Stimulated activated naive CD4-positive, alpha-beta T cell (primary cell): ENCODE measurements around the gene SBNO2.

Experiments
- DNase-seq, 6 experiments: peaks; one replicate each; lab custom pipeline; 2025; lab: John Stamatoyannopoulos, UW

Gene SBNO2

GRCh38 chr19:1089891-1090290 is 84.2 kb downstream of the SBNO2 start:
- DNase-seq = peak in 1 of 6 experiments; percentile 38

- peak in 2 of 6 experiments; percentile 44 to 63 for DNase-seq
Observed at GRCh38 chr19:1089126-1089771, 84.8 kb downstream of the SBNO2 start.

- peak in 3 of 6 experiments; percentile 39 to 64 (median 59) for DNase-seq
Observed at GRCh38 chr19:1088416-1089010, 85.6 kb downstream of the SBNO2 start.

- peak; percentile 45 to 81 (median 63) for DNase-seq
Observed at GRCh38 chr19:1087813-1088415, 86.2 kb downstream of the SBNO2 start.

- peak in 2 of 6 experiments; percentile 53 to 63 for DNase-seq
Observed at GRCh38 chr19:1086613-1087012, 87.5 kb downstream of the SBNO2 start.

GRCh38 chr19:1085676-1086442 is 88.2 kb downstream of the SBNO2 start:
- DNase-seq = no peak

- no peak for DNase-seq
Observed at GRCh38 chr19:1085053-1085658, 88.9 kb downstream of the SBNO2 start.

GRCh38 chr19:1084024-1084868 is 89.8 kb downstream of the SBNO2 start:
- DNase-seq = no peak

- DNase-seq = no peak
Observed at GRCh38 chr19:1082928-1083816, 90.9 kb downstream of the SBNO2 start.

GRCh38 chr19:1082165-1082927 is 91.7 kb downstream of the SBNO2 start:
- peak; percentile 73 to 90 (median 88) for DNase-seq

GRCh38 chr19:1081301-1082164 is 92.5 kb downstream of the SBNO2 start:
- no peak for DNase-seq

GRCh38 chr19:1080360-1081161 is 93.5 kb downstream of the SBNO2 start:
- DNase-seq = no peak

- DNase-seq = peak; percentile 39 to 64 (median 48)
Observed at GRCh38 chr19:1079566-1080111, 94.4 kb downstream of the SBNO2 start.

- peak; percentile 81 to 96 (median 92) for DNase-seq
Observed at GRCh38 chr19:1076951-1077350, 97.1 kb downstream of the SBNO2 start.

GRCh38 chr19:1076046-1076386 is 98.1 kb downstream of the SBNO2 start:
- DNase-seq = peak in 3 of 6 experiments; percentile 50 to 65 (median 52)

GRCh38 chr19:1074544-1075283 is 99.4 kb downstream of the SBNO2 start:
- DNase-seq = peak; percentile 89 to 97 (median 95)
